Liver (tissue), 9 donors: Measurements from ENCODE around the gene SPATS2. TPM values are rescaled to one million over a fixed set of nuclear protein-coding genes. Genes with fewer than 3 reads are reported as not detected.

Experiments
- DNase-seq: peaks from one replicate; pipeline ENCODE4 v3.0.0-alpha.2; 2017; ENCODE audit warnings: low spot score
- H3K27ac ChIP-seq, 2 donors: one replicate each; pipeline ENCODE4 v1.7.0; 2013; ENCODE audit warnings: inconsistent platforms in 2 of 2, low read length in 2 of 2, control low read depth in 1 of 2, low read depth in 1 of 2, mild to moderate bottlenecking in 1 of 2
- H3K27me3 ChIP-seq, 4 donors: one replicate each; pipeline versions ENCODE4 v1.6.1 to v1.7.0; 2013; ENCODE audit warnings: low read length in 3 of 4, inconsistent platforms in 1 of 4, mild to moderate bottlenecking in 1 of 4, moderate library complexity in 1 of 4; ENCODE audit not compliant: control insufficient read depth in 4 of 4, insufficient read depth in 4 of 4
- H3K36me3 ChIP-seq, 4 donors: one replicate each; pipeline versions ENCODE4 v1.6.1 to v1.7.0; 2013; ENCODE audit warnings: low read length in 3 of 4, mild to moderate bottlenecking in 3 of 4, low read depth in 1 of 4, moderate library complexity in 1 of 4; ENCODE audit not compliant: control insufficient read depth in 4 of 4, insufficient read depth in 3 of 4
- H3K4me1 ChIP-seq, 4 donors: one replicate each; pipeline versions ENCODE4 v1.6.1 to v1.7.0; 2013; ENCODE audit warnings: low read length in 3 of 4, mild to moderate bottlenecking in 3 of 4, moderate library complexity in 1 of 4; ENCODE audit not compliant: control insufficient read depth in 4 of 4, insufficient read depth in 4 of 4
- H3K4me3 ChIP-seq, 3 donors: one replicate each; pipeline versions ENCODE4 v1.6.1 to v1.7.0; 2013; ENCODE audit warnings: low read length in 3 of 3, control low read depth in 1 of 3, low read depth in 1 of 3, mild to moderate bottlenecking in 1 of 3
- H3K9ac ChIP-seq, 2 donors: one replicate each; pipeline ENCODE4 v1.7.0; 2013; ENCODE audit warnings: low read length in 2 of 2, mild to moderate bottlenecking in 2 of 2, moderate library complexity in 2 of 2, control low read depth in 1 of 2, low read depth in 1 of 2
- H3K9me3 ChIP-seq, 4 donors: one replicate each; pipeline versions ENCODE4 v1.6.1 to v1.7.0; 2013; ENCODE audit warnings: low read length in 3 of 4; ENCODE audit not compliant: control insufficient read depth in 4 of 4
- ATF3 ChIP-seq: IDR thresholded peaks from 2 replicates; pipeline ENCODE4 v1.6.1; 2016; ENCODE audit warnings: antibody characterized with exemption
- EGR1 ChIP-seq, 2 donors: IDR thresholded peaks; 2 replicates each; pipeline ENCODE4 v1.6.1; 2016 to 2018; ENCODE audit warnings: antibody characterized with exemption in 2 of 2, low read depth in 2 of 2
- FOXA1 ChIP-seq: IDR thresholded peaks from 2 replicates; pipeline ENCODE4 v1.6.1; 2016; ENCODE audit warnings: antibody characterized with exemption
- FOXA2 ChIP-seq: IDR thresholded peaks from 2 replicates; pipeline ENCODE4 v1.6.1; 2016; ENCODE audit warnings: antibody characterized with exemption
- GABPA ChIP-seq, 2 donors: IDR thresholded peaks in 1 of 2; conservative IDR thresholded peaks in 1 of 2; 2 replicates each; pipeline ENCODE4 v1.6.1; 2016; ENCODE audit warnings: antibody characterized with exemption in 2 of 2, mild to moderate bottlenecking in 1 of 2, moderate library complexity in 1 of 2
- HNF4A ChIP-seq, 2 donors: conservative IDR thresholded peaks; 2 replicates each; pipeline ENCODE4 v1.6.1; 2016; ENCODE audit warnings: antibody characterized with exemption in 2 of 2, mild to moderate bottlenecking in 2 of 2
- HNF4G ChIP-seq: IDR thresholded peaks from 2 replicates; pipeline ENCODE4 v1.6.1; 2016; ENCODE audit warnings: antibody characterized with exemption
- NR2F2 ChIP-seq: IDR thresholded peaks from 2 replicates; pipeline ENCODE4 v1.6.1; 2016; ENCODE audit warnings: antibody characterized with exemption
- RAD21 ChIP-seq, 2 donors: IDR thresholded peaks; 2 replicates each; pipeline ENCODE4 v1.6.1; 2016; ENCODE audit warnings: antibody characterized with exemption in 2 of 2, mild to moderate bottlenecking in 2 of 2
- REST ChIP-seq: IDR thresholded peaks from 2 replicates; pipeline ENCODE4 v1.6.1; 2016; ENCODE audit warnings: antibody characterized with exemption, mild to moderate bottlenecking
- RXRA ChIP-seq, 2 donors: IDR thresholded peaks; 2 replicates each; pipeline ENCODE4 v1.6.1; 2017 to 2018; ENCODE audit warnings: antibody characterized with exemption in 2 of 2, mild to moderate bottlenecking in 1 of 2
- SP1 ChIP-seq: IDR thresholded peaks from 2 replicates; pipeline ENCODE4 v1.6.1; 2018; ENCODE audit warnings: antibody characterized with exemption, mild to moderate bottlenecking
- TAF1 ChIP-seq: conservative IDR thresholded peaks from 2 replicates; pipeline ENCODE4 v1.6.1; 2016; ENCODE audit warnings: antibody characterized with exemption, mild to moderate bottlenecking
- ZBTB33 ChIP-seq: IDR thresholded peaks from 2 replicates; pipeline ENCODE4 v1.6.1; 2016; ENCODE audit warnings: antibody characterized with exemption
- WGBS: extraction: QIAGEN DNeasy Blood & Tissue Kit; methylation state at CpG from one replicate; pipeline ENCODE4 v1.1.7; 2013; 5-methylcytosine and 5-hydroxymethylcytosine counted together
- polyA plus RNA-seq, 2 donors: library from polyadenylated mRNA; stranded (reverse) in 1 of 2; unstranded in 1 of 2; fragments of 200-250 nt in 1 of 2; fragments of >200 nt in 1 of 2; fragmentation: Nextera tagmentation in 1 of 2; extraction: Ambion mirVana in 1 of 2; gene quantifications; one replicate each; pipeline versions ENCODE4 v1.2.1 to v1.2.3, GENCODE V29; 2013 to 2015
- total RNA-seq, 2 donors: library from RNA; depleted of rRNA; stranded (reverse); fragments of >200 nt; gene quantifications; one replicate each; pipeline ENCODE4 v1.2.3, GENCODE V29; 2014
- TF ChIP-seq, protein P1 (sequence below): fragments of 150-350 bp; IDR thresholded peaks from 2 replicates; pipeline ENCODE4 v1.5.1; 2017; ENCODE audit warnings: improper control_type of control experiment, low read depth, low read length; ENCODE audit not compliant: missing input control
- TF ChIP-seq, protein P2 (sequence below): IDR thresholded peaks from 2 replicates; pipeline ENCODE4 v1.6.1; 2016; ENCODE audit warnings: antibody characterized with exemption
- donor health status: healthy.
- donor health status: healthy.
- donor health status: healthy.
- donor health status: healthy.
- donor health status: healthy.

Gene SPATS2
- total and polyA plus RNA-seq, 4 donors = 2.4 to 5.2 (median 4.5) TPM

DNA sequence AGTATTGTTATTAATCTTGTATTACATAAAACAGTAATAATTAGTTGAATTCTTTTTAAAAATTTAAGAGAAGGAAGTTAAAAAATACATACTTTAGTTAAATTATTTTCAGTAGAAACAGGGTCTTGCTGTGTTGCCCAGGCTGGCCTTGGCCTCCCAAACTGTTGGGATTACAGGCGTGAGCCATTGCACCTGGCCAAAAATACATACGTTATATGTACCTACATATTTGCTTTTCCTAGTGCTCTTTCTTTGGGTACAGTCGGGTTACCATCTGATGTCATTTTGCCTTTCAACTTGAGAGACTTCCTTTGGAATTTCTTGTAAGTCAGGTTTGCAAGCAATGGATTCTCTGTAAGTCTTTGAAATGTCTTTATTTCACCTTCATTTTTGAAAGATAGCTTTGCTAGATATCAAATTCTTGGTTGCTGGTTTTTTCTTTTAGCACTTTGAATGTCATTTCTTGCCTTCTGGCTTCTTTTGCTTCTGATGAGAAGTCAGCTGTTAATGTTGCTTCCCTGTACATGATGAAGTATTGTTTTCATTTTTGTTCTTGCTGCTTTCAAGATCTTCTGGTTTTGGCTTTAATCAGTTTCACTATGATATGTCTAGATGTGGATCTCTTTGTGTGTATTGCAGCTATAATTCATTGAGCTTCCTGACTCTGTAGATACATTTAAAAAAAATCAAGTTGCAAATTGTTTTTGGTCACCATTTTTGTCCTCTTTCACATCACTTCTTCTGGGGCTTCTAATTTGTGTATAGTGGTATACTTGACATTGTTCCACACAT is 84.4 kb downstream of the SPATS2 start:
- Histone ChIP-seq H3K9ac (no peak overlapping the region), H3K9me3 (no peaks in the 10 kb centered on the region), H3K4me3 (no peak overlapping the region), H3K4me1 (no peaks in the 10 kb centered on the region), H3K27ac (no peak overlapping the region), H3K27me3 (no peaks in the 10 kb centered on the region), H3K36me3 (no peaks in the 10 kb centered on the region)
- 76% methylated on average over 3 of the region's 3 CpGs for WGBS
- TF ChIP-seq HNF4A (conservative IDR thresholded peaks at IDR 0.05) = no peak
- TF ChIP-seq REST = no peak
- TF ChIP-seq ATF3 = no peak
- no peak for TF ChIP-seq HNF4G
- no peak for TF ChIP-seq NR2F2
- TF ChIP-seq RAD21 (IDR thresholded peaks at IDR 0.05) = no peak
- no peak for TF ChIP-seq ZBTB33
- TF ChIP-seq GABPA (IDR thresholded peaks at IDR 0.05 in 1 of 2, conservative IDR thresholded peaks at IDR 0.05 in 1 of 2) = no peak
- TF ChIP-seq, protein P1, sequence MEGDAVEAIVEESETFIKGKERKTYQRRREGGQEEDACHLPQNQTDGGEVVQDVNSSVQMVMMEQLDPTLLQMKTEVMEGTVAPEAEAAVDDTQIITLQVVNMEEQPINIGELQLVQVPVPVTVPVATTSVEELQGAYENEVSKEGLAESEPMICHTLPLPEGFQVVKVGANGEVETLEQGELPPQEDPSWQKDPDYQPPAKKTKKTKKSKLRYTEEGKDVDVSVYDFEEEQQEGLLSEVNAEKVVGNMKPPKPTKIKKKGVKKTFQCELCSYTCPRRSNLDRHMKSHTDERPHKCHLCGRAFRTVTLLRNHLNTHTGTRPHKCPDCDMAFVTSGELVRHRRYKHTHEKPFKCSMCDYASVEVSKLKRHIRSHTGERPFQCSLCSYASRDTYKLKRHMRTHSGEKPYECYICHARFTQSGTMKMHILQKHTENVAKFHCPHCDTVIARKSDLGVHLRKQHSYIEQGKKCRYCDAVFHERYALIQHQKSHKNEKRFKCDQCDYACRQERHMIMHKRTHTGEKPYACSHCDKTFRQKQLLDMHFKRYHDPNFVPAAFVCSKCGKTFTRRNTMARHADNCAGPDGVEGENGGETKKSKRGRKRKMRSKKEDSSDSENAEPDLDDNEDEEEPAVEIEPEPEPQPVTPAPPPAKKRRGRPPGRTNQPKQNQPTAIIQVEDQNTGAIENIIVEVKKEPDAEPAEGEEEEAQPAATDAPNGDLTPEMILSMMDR = no peak
- TF ChIP-seq, protein P2, sequence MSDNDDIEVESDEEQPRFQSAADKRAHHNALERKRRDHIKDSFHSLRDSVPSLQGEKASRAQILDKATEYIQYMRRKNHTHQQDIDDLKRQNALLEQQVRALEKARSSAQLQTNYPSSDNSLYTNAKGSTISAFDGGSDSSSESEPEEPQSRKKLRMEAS = no peak
- no peak for TF ChIP-seq SP1
- TF ChIP-seq RXRA (IDR thresholded peaks at IDR 0.05) = no peak
- no peak for TF ChIP-seq FOXA2
- DNase-seq = no peak

DNA sequence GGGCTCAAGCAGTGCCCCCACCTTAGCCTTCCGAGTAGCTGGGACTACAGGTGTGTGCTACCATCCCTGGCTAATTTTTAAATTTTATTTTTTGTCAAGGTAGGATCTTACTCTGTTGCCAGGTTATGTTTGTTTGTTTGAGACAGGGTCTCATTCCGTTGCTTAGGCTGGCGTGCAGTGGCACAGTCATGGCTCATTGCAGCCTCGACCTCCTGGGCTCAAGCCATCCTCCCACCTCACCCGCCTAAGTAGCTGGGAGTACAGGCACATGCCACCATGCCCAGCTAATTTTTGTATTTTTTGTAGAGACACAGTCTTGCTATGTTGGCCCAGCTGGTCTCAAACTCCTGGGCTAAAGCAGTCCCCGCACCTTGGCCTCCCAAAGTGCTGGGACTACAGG is 88.2 kb downstream of the SPATS2 start:
- Histone ChIP-seq H3K27me3 (no peaks in the 10 kb centered on the region), H3K4me1 (no peaks in the 10 kb centered on the region), H3K27ac (no peak overlapping the region), H3K36me3 (no peaks in the 10 kb centered on the region), H3K4me3 (no peak overlapping the region), H3K9ac (no peak overlapping the region), H3K9me3 (no peaks in the 10 kb centered on the region)
- no peak for DNase-seq
- TF ChIP-seq RXRA (IDR thresholded peaks at IDR 0.05) = no peak
- no peak for TF ChIP-seq ZBTB33
- TF ChIP-seq FOXA2 = no peak
- no peak for TF ChIP-seq ATF3
- TF ChIP-seq NR2F2 = no peak
- no peak for TF ChIP-seq RAD21 (IDR thresholded peaks at IDR 0.05)
- TF ChIP-seq TAF1 = no peak
- no peak for TF ChIP-seq EGR1 (IDR thresholded peaks at IDR 0.05; ENCODE audit: low read depth in 2 of 2)
- no peak for TF ChIP-seq FOXA1
- TF ChIP-seq HNF4G = no peak
- WGBS = 96% methylated on average over 6 of the region's 6 CpGs
